RWPE2 (cell line): ENCODE measurements around the gene CBFA2T2.

Experiments used
- ATAC-seq: fragments of 200-7000 bp; cut with Tn5 transposase; 3 replicates; pipeline ENCODE4 v1.9.1; 2021; ENCODE audit warnings: low read depth
- DNase-seq: peaks from one replicate; pipeline ENCODE4 v3.0.0-alpha.2; 2020; ENCODE audit warnings: low spot score
- H3K27ac ChIP-seq: fragments of 450-650 bp; 2 replicates; pipeline ENCODE4 v1.5.1; 2017; ENCODE audit warnings: mild to moderate bottlenecking; ENCODE audit not compliant: poor library complexity, severe bottlenecking
- H3K27me3 ChIP-seq: fragments of 250-450 bp; sonication (Bioruptor Pico); 2 replicates; pipeline ENCODE4 v1.5.1; 2021; ENCODE audit warnings: mild to moderate bottlenecking, moderate library complexity; ENCODE audit not compliant: insufficient read depth, poor library complexity, severe bottlenecking
- H3K36me3 ChIP-seq: fragments of 250-450 bp; sonication (Bioruptor Pico); 2 replicates; pipeline ENCODE4 v1.5.1; 2020; ENCODE audit warnings: low read depth, mild to moderate bottlenecking, moderate library complexity
- H3K4me1 ChIP-seq: fragments of 250-450 bp; sonication (Bioruptor Pico); 2 replicates; pipeline ENCODE4 v1.5.1; 2021; ENCODE audit warnings: mild to moderate bottlenecking, moderate library complexity; ENCODE audit not compliant: insufficient read depth, poor library complexity, severe bottlenecking
- H3K4me3 ChIP-seq: fragments of 250-450 bp; sonication (Bioruptor Pico); 2 replicates; pipeline ENCODE4 v1.5.1; 2021; ENCODE audit warnings: mild to moderate bottlenecking, moderate library complexity; ENCODE audit not compliant: severe bottlenecking
- H3K9me3 ChIP-seq: fragments of 250-450 bp; sonication (Bioruptor Pico); 2 replicates; pipeline ENCODE4 v1.5.1; 2021; ENCODE audit warnings: mild to moderate bottlenecking, moderate library complexity; ENCODE audit not compliant: severe bottlenecking
- TF ChIP-seq, protein P1 (sequence below): fragments of 450-650 bp; IDR thresholded peaks from one replicate; pipeline ENCODE4 v1.5.1; 2017; ENCODE audit warnings: mild to moderate bottlenecking, moderate library complexity; ENCODE audit not compliant: poor library complexity, severe bottlenecking

CBFA2T2 gene

DNA sequence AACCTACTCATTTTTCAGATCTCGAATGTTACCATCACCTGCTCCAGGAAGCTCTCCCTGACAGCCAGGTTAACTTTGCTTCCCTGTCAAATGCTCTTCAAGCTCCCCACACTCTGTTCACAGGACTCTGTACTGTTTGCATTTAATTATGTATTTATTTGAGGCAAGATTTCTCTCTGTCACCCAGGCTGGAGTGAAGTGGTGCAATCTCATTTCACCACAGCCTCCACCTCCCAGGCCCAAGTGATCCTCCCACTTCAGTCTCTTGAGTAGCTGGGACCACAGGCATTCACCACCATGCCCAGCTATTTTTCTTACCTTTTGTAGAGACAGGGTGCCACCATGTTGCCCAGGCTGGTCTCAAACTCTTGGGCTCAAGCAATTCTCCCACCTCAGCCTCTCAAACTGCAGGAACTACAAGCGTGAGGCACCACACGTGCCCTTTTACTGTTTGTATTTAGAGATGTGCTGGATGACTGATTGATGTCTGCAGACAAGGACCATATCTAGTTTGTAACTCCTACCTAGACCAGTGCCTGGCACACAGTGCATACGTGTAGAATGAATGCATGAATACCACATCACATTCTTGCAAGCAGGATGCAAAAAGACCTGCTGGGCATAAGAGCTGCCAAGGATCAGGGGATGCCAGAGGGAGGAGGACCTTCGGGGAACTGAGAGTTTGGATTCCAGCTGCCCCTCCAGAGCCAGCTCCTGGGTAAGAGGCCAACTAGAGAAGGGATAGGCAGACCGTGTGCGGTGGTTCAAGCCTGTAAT, 15.6 kb upstream of the CBFA2T2 start:
- TF ChIP-seq, protein P1, sequence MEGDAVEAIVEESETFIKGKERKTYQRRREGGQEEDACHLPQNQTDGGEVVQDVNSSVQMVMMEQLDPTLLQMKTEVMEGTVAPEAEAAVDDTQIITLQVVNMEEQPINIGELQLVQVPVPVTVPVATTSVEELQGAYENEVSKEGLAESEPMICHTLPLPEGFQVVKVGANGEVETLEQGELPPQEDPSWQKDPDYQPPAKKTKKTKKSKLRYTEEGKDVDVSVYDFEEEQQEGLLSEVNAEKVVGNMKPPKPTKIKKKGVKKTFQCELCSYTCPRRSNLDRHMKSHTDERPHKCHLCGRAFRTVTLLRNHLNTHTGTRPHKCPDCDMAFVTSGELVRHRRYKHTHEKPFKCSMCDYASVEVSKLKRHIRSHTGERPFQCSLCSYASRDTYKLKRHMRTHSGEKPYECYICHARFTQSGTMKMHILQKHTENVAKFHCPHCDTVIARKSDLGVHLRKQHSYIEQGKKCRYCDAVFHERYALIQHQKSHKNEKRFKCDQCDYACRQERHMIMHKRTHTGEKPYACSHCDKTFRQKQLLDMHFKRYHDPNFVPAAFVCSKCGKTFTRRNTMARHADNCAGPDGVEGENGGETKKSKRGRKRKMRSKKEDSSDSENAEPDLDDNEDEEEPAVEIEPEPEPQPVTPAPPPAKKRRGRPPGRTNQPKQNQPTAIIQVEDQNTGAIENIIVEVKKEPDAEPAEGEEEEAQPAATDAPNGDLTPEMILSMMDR, result no peak
- H3K27me3 ChIP-seq, result no peaks in the 10 kb centered on the region
- no peaks in the 10 kb centered on the region for H3K4me1 ChIP-seq
- H3K27ac ChIP-seq, result no peak overlapping the region
- ATAC-seq, result no peak
- no peaks in the 10 kb centered on the region for H3K36me3 ChIP-seq
- DNase-seq, result no peak
- no peaks in the 10 kb centered on the region for H3K9me3 ChIP-seq
- no peak overlapping the region for H3K4me3 ChIP-seq

DNA sequence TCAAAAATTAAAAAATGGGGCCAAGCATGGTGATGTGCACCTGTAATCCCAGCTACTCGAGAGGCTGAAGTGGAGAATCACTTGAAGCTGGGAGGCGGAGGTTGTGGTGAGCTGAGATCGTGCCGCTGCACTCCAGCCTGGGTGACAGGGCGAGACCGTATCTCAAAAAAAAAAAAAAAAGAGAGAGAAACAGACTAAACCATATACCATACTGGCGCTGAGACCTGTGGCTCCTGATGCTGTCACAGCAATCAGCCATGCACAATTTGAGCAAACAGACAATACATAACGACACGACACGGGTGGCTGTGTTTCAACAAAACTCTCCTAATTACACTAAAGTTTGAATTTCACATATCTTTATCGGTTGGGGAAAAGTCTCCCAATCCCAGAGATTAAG, 14.9 kb upstream of the CBFA2T2 start:
- no peaks in the 10 kb centered on the region for H3K9me3 ChIP-seq
- H3K4me1 ChIP-seq, result no peaks in the 10 kb centered on the region
- DNase-seq (no peak), ATAC-seq (no peak)
- H3K27me3 ChIP-seq, result no peaks in the 10 kb centered on the region
- no peak overlapping the region for H3K4me3 ChIP-seq
- H3K36me3 ChIP-seq, result no peaks in the 10 kb centered on the region
- TF ChIP-seq, protein P1, result no peak
- H3K27ac ChIP-seq, result no peak overlapping the region

DNA sequence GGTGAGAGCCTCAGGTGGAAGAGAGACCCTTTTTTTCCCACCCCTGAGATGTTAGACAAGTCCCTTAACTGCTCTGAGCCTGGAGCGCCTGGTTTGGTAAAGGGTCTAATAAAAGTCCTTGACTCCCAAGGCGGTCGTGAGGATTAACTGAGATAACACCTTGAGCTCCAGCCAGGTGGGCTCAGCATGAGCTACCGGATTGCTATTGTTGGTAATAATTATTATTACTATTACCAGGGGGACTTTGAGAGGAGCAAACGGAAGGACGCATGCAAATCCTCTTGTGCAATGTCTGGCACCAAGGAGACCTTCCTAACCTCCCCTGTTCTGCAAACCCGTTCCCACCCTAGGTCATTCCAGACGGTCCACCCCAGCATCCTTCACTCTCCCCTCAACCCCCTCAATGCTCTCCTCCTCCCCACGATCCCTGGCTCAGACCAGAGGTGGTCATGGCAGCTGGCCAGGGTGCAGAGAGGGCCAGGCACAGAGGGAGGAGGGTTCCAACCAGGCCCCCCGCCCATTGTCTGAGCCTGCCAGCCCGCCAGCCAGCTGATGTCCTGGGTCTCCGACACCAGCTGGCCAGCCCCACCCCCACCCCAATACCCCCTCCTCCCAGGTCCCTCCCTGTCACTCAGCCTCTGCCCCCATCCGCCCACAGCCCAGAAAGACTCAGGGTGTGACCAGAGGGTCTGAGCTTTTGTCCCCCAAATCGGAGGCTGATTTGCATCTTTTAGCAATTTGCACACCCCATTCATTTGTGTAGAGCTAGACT, 14.3 kb upstream of the CBFA2T2 start:
- no peak overlapping the region for H3K27ac ChIP-seq
- DNase-seq, result no peak
- ATAC-seq, result no peak
- TF ChIP-seq, protein P1, result no peak
- no peaks in the 10 kb centered on the region for H3K4me1 ChIP-seq
- no peak overlapping the region for H3K4me3 ChIP-seq
- no peaks in the 10 kb centered on the region for H3K27me3 ChIP-seq
- no peaks in the 10 kb centered on the region for H3K36me3 ChIP-seq
- no peaks in the 10 kb centered on the region for H3K9me3 ChIP-seq

DNA sequence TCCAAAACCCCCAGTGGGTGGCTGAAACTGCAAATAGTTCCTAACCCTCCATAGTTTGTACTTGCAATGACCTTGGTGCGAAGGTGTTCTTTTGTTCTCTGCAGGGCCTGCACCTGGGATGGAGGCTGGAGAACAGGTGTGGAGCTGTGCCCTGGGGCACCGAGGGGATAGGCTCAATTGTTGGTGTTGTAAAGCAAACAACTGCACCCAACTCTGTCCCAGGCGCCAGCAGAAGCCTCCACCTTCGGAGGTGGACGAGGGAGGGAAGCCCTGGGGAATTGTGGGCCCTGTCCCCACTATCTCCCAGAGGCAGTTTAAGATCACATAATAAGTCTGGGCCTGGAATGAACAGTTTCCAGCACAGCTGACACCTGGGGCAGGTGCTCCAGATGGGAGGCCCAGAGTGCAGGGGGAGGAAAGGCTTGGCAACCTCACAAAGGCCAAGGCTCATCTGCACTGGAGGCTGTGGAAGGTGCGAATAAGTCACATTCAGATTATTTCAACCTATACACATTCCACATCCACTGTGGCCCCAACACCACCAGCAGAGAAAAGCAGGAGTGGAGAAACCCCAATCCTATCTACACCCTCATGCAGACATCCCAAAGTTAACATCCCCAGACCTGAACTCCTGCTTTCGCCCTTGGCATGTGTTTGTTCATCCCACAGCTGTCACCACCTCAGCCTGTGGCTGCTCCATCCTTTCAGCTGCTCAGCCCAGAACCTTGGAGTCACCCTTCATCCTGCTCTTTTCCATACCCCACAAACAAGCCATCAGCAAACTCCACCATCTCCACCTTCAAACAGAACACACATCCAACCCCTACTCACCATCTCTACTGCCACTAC, 12.3 kb upstream of the CBFA2T2 start:
- no peaks in the 10 kb centered on the region for H3K4me1 ChIP-seq
- H3K4me3 ChIP-seq, result no peak overlapping the region
- no peak overlapping the region for H3K27ac ChIP-seq
- ATAC-seq, result peak; percentile 12; the same call in 2 of the 3 replicates
- H3K27me3 ChIP-seq, result no peaks in the 10 kb centered on the region
- H3K36me3 ChIP-seq, result no peaks in the 10 kb centered on the region
- no peak for DNase-seq
- H3K9me3 ChIP-seq, result no peaks in the 10 kb centered on the region
- TF ChIP-seq, protein P1, result no peak
